Subcutaneous abdominal adipose tissue (tissue), 5 donors: ENCODE results near the gene GRK3.

ENCODE experiments used
- H3K27ac ChIP-seq: one replicate; pipeline ENCODE4 v1.7.0; 2013; ENCODE audit warnings: low read depth, mild to moderate bottlenecking, inconsistent platforms, low read length, moderate library complexity
- H3K27me3 ChIP-seq, 5 donors: one replicate each; pipeline ENCODE4 v1.7.0; 2013; ENCODE audit warnings: low read length in 5 of 5, inconsistent platforms in 1 of 5; ENCODE audit not compliant: control insufficient read depth in 5 of 5, insufficient read depth in 4 of 5
- H3K36me3 ChIP-seq, 5 donors: one replicate each; pipeline ENCODE4 v1.7.0; 2013; ENCODE audit warnings: low read length in 5 of 5; ENCODE audit not compliant: control insufficient read depth in 5 of 5, insufficient read depth in 5 of 5
- H3K4me1 ChIP-seq, 5 donors: one replicate each; pipeline ENCODE4 v1.7.0; 2013; ENCODE audit warnings: low read length in 5 of 5, mild to moderate bottlenecking in 3 of 5, moderate library complexity in 1 of 5; ENCODE audit not compliant: control insufficient read depth in 5 of 5, insufficient read depth in 5 of 5
- H3K4me3 ChIP-seq, 5 donors: one replicate each; pipeline ENCODE4 v1.7.0; 2013; ENCODE audit warnings: low read length in 5 of 5, low read depth in 1 of 5
- H3K9ac ChIP-seq, 5 donors: one replicate each; pipeline ENCODE4 v1.7.0; 2013; ENCODE audit warnings: low read length in 5 of 5, mild to moderate bottlenecking in 4 of 5, moderate library complexity in 3 of 5
- H3K9me3 ChIP-seq, 5 donors: one replicate each; pipeline ENCODE4 v1.7.0; 2013; ENCODE audit warnings: low read length in 5 of 5; ENCODE audit not compliant: control insufficient read depth in 5 of 5
- donor health status: healthy.
- donor health status: healthy.
- donor health status: healthy.
- donor health status: healthy.
- donor health status: healthy.

The GRK3 gene

GRCh38 chr22:25728071-25728470 lies 163.6 kb downstream of the GRK3 start:
- Histone ChIP-seq H3K4me1 (peaks cover 0 to 10% (median 0%) of the 10 kb centered on the region in 5 donors), H3K9ac (no peak overlapping the region), H3K27me3 (no peaks in the 10 kb centered on the region), H3K4me3 (no peak overlapping the region), H3K9me3 (no peaks in the 10 kb centered on the region), H3K27ac (no peak overlapping the region), H3K36me3 (peaks cover 4 to 23% (median 16%) of the 10 kb centered on the region in 5 donors)

GRCh38 chr22:25729016-25729995 lies 164.8 kb downstream of the GRK3 start:
- Histone ChIP-seq H3K4me1 (peaks cover 0 to 10% (median 0%) of the 10 kb centered on the region in 5 donors), H3K9ac (no peak overlapping the region), H3K36me3 (peaks cover 0 to 16% (median 12%) of the 10 kb centered on the region in 5 donors), H3K27ac (no peak overlapping the region), H3K4me3 (no peak overlapping the region), H3K27me3 (no peaks in the 10 kb centered on the region), H3K9me3 (no peaks in the 10 kb centered on the region)

GRCh38 chr22:25735650-25736049 lies 171.2 kb downstream of the GRK3 start:
- Histone ChIP-seq H3K4me1 (no peaks in the 10 kb centered on the region), H3K9ac (no peak overlapping the region), H3K36me3 (no peaks in the 10 kb centered on the region), H3K9me3 (no peaks in the 10 kb centered on the region), H3K4me3 (no peak overlapping the region), H3K27ac (no peak overlapping the region), H3K27me3 (no peaks in the 10 kb centered on the region)

- H3K4me3 ChIP-seq: no peak overlapping the region
- H3K27ac ChIP-seq: no peak overlapping the region
- no peaks in the 10 kb centered on the region for H3K27me3 ChIP-seq
Measured at GRCh38 chr22:25736378-25737011, 172.0 kb downstream of the GRK3 start.

GRCh38 chr22:25739659-25740344 lies 175.3 kb downstream of the GRK3 start:
- H3K4me3 ChIP-seq: no peak overlapping the region
- H3K4me1 ChIP-seq: no peaks in the 10 kb centered on the region
- no peak overlapping the region for H3K27ac ChIP-seq
- H3K9ac ChIP-seq: no peak overlapping the region
- no peaks in the 10 kb centered on the region for H3K9me3 ChIP-seq
- H3K36me3 ChIP-seq: no peaks in the 10 kb centered on the region
- no peaks in the 10 kb centered on the region for H3K27me3 ChIP-seq

More at GRCh38 chr22:25736378-25737011, 172.0 kb downstream of the GRK3 start:
- H3K9ac ChIP-seq: no peak overlapping the region
- no peaks in the 10 kb centered on the region for H3K9me3 ChIP-seq
- H3K36me3 ChIP-seq: no peaks in the 10 kb centered on the region
- H3K4me1 ChIP-seq: no peaks in the 10 kb centered on the region

- no peak within 1 kb of the TSS for H3K4me3 ChIP-seq
Measured at GRCh38 chr22:25741692-25742626, 177.5 kb downstream of the GRK3 start, which contains the start of gene MYO18B. TSS of gene MYO18B (plus strand) at chr22:25742188. CDS start at chr22:25761093, 18,905 bp downstream.

GRCh38 chr22:25742918-25743708 lies 178.6 kb downstream of the GRK3 start:
- Histone ChIP-seq H3K36me3 (no peaks in the 10 kb centered on the region), H3K4me1 (peaks cover 0 to 8% (median 3%) of the 10 kb centered on the region in 5 donors), H3K27ac (no peak overlapping the region), H3K27me3 (no peaks in the 10 kb centered on the region), H3K9me3 (no peaks in the 10 kb centered on the region), H3K4me3 (no peak overlapping the region), H3K9ac (no peak overlapping the region)

More at GRCh38 chr22:25741692-25742626, 177.5 kb downstream of the GRK3 start, which contains the start of gene MYO18B:
- no peak within 1 kb of the TSS for H3K9ac ChIP-seq
- H3K9me3 ChIP-seq: no peaks in the 10 kb centered on the region
- H3K27me3 ChIP-seq: no peaks in the 10 kb centered on the region
- H3K4me1 ChIP-seq: peaks cover 0 to under 1% (median 0%) of the 10 kb centered on the region in 5 donors
- no peaks in the 10 kb centered on the region for H3K36me3 ChIP-seq
- no peak within 1 kb of the TSS for H3K27ac ChIP-seq

- Histone ChIP-seq H3K27ac (no peak overlapping the region), H3K4me3 (no peak overlapping the region), H3K4me1 (peaks cover 0 to 8% (median 3%) of the 10 kb centered on the region in 5 donors), H3K9ac (no peak overlapping the region), H3K9me3 (no peaks in the 10 kb centered on the region), H3K36me3 (no peaks in the 10 kb centered on the region), H3K27me3 (no peaks in the 10 kb centered on the region)
Measured at GRCh38 chr22:25744694-25745093, 180.2 kb downstream of the GRK3 start.
